Neural crest cell (in vitro differentiated cells): Measurements from ENCODE around the gene MEFV. TPM values are rescaled to one million over a fixed set of nuclear protein-coding genes. Genes with fewer than 3 reads are reported as not detected.

Experiments
- DNase-seq: peaks from one replicate; pipeline ENCODE4 v3.0.0; 2021; ENCODE audit warnings: low read depth, mixed read lengths, low spot score
- H3K27ac Mint-ChIP-seq: one replicate; pipeline ENCODE4 v1.8.0; 2021; ENCODE audit warnings: mild to moderate bottlenecking, mixed read lengths; ENCODE audit not compliant: unreplicated experiment
- H3K27me3 Mint-ChIP-seq: 2 replicates; pipeline ENCODE4 v1.8.0; 2021; ENCODE audit warnings: low read depth, mild to moderate bottlenecking, mixed read lengths
- H3K36me3 Mint-ChIP-seq: 2 replicates; pipeline ENCODE4 v1.8.0; 2021; ENCODE audit warnings: low read depth, mild to moderate bottlenecking, mixed read lengths
- H3K4me1 Mint-ChIP-seq: 2 replicates; pipeline ENCODE4 v1.8.0; 2021; ENCODE audit warnings: mixed read lengths
- H3K4me3 Mint-ChIP-seq: one replicate; pipeline ENCODE4 v1.8.0; 2021; ENCODE audit warnings: mild to moderate bottlenecking, mixed read lengths
- H3K9me3 Mint-ChIP-seq: 2 replicates; pipeline ENCODE4 v1.8.0; 2021; ENCODE audit warnings: mixed read lengths
- total RNA-seq: library from RNA; stranded (reverse); gene quantifications from 2 replicates; pipeline ENCODE4 v1.2.1, GENCODE V29; 2021
- TF ChIP-seq, protein P1 (sequence below): fragments of 200-600 bp; sonication (generic); conservative IDR thresholded peaks from 2 replicates; pipeline ENCODE4 v1.5.0; 2021; ENCODE audit warnings: antibody characterized with exemption, mild to moderate bottlenecking

MEFV gene
- total RNA-seq, 1 donor from 2014 or later = not detected

- Mint-ChIP-seq H3K27me3 (peaks cover 90% of the 10 kb centered on the region), H3K27ac (no peak overlapping the region), H3K4me1 (peaks cover 22% of the 10 kb centered on the region), H3K4me3 (no peak overlapping the region), H3K9me3 (no peaks in the 10 kb centered on the region), H3K36me3 (no peaks in the 10 kb centered on the region)
- TF ChIP-seq, protein P1, sequence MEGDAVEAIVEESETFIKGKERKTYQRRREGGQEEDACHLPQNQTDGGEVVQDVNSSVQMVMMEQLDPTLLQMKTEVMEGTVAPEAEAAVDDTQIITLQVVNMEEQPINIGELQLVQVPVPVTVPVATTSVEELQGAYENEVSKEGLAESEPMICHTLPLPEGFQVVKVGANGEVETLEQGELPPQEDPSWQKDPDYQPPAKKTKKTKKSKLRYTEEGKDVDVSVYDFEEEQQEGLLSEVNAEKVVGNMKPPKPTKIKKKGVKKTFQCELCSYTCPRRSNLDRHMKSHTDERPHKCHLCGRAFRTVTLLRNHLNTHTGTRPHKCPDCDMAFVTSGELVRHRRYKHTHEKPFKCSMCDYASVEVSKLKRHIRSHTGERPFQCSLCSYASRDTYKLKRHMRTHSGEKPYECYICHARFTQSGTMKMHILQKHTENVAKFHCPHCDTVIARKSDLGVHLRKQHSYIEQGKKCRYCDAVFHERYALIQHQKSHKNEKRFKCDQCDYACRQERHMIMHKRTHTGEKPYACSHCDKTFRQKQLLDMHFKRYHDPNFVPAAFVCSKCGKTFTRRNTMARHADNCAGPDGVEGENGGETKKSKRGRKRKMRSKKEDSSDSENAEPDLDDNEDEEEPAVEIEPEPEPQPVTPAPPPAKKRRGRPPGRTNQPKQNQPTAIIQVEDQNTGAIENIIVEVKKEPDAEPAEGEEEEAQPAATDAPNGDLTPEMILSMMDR = no peak
- no peak for DNase-seq
Observed at GRCh38 chr16:3193221-3194212, 62.9 kb downstream of the MEFV start.

DNA sequence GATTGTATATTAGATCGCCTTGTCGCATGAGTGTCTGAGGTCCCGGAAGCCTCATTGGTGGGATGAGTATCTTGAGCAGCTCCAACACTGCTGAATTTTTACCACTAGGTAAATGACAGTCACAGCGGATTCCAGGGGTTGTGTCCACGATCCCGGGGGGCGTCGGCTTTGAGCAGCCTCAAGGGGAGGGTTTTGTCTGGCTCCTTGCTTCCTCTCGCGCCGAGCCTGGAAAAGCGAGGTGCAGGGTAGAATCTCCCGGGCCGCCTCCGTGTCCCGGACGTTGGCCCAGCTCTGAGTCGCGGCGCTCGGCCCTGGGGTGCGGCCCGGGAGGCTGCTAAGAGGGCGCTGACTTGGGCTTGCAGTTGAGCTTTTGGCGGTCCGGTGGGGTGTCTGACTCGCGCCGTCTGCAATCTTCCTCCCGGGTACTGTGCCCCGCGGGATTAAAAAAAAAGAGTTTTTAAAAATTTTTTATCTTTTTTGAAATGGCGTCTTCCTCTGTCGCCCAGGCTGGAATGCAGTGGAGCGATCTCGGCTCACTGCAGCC is 63.9 kb downstream of the MEFV start:
- H3K27me3 Mint-ChIP-seq = peaks cover 94% of the 10 kb centered on the region
- H3K36me3 Mint-ChIP-seq = no peaks in the 10 kb centered on the region
- no peak overlapping the region for H3K4me3 Mint-ChIP-seq

More for the DNA sequence above, 63.9 kb downstream of the MEFV start:
- TF ChIP-seq, protein P1 = no peak
- no peak overlapping the region for H3K27ac Mint-ChIP-seq
- no peaks in the 10 kb centered on the region for H3K9me3 Mint-ChIP-seq
- peaks cover 30% of the 10 kb centered on the region for H3K4me1 Mint-ChIP-seq
- no peak for DNase-seq

Other genes with a start within 250 kb of the MEFV start
- gene CLDN9, start 243.7 kb downstream of the MEFV start, total RNA-seq = not detected in 2 replicates
- gene CLDN6, start 238.4 kb downstream of the MEFV start, total RNA-seq = 0.47 and 0.55 TPM in 2 replicates
- 3.1 and 3.5 TPM in 2 replicates for gene TNFRSF12A, start 236.3 kb downstream of the MEFV start, total RNA-seq
- 23.7 and 28.6 TPM in 2 replicates for gene HCFC1R1, start 232.7 kb downstream of the MEFV start, total RNA-seq
- 62.5 and 68.0 TPM in 2 replicates for gene THOC6, start 232.6 kb downstream of the MEFV start, total RNA-seq
- gene BICDL2, start 219.7 kb downstream of the MEFV start, total RNA-seq = not detected in 2 replicates
- gene MMP25, start 210.1 kb downstream of the MEFV start, total RNA-seq = 0.64 and 0.96 TPM in 2 replicates
- gene IL32, start 191.0 kb downstream of the MEFV start, total RNA-seq = not detected in 2 replicates
- gene ZSCAN10, start 157.3 kb downstream of the MEFV start, total RNA-seq = not detected in 2 replicates
- gene ZNF205, start 144.0 kb downstream of the MEFV start, total RNA-seq = 19.7 and 21.1 TPM in 2 replicates
- 14.9 and 15.9 TPM in 2 replicates for gene ZNF213, start 121.6 kb downstream of the MEFV start, total RNA-seq
- gene OR1F1, start 68.4 kb downstream of the MEFV start, total RNA-seq = 0.35 TPM in 1 of 2 replicates, not detected in the other
- gene ZNF200, start 21.5 kb downstream of the MEFV start, total RNA-seq = 12.1 and 14.1 TPM in 2 replicates
- gene ZNF263, start 26.9 kb upstream of the MEFV start, total RNA-seq = 32.7 and 34.0 TPM in 2 replicates
- gene TIGD7, start 48.8 kb upstream of the MEFV start, total RNA-seq = 5.2 and 6.6 TPM in 2 replicates
- gene ZNF75A, start 48.9 kb upstream of the MEFV start, total RNA-seq = 43.8 and 48.9 TPM in 2 replicates
- gene OR2C1, start 99.3 kb upstream of the MEFV start, total RNA-seq = 0.16 TPM in 1 of 2 replicates, not detected in the other
- gene ZSCAN32, start 144.4 kb upstream of the MEFV start, total RNA-seq = 18.3 TPM in 2 replicates
- 12.8 and 15.5 TPM in 2 replicates for gene ZNF174, start 144.6 kb upstream of the MEFV start, total RNA-seq
- gene ZNF597, start 186.9 kb upstream of the MEFV start, total RNA-seq = 2.0 and 2.2 TPM in 2 replicates
- 48.9 and 55.3 TPM in 2 replicates for gene NAA60, start 187.0 kb upstream of the MEFV start, total RNA-seq
- not detected in 2 replicates for gene C16orf90, start 238.9 kb upstream of the MEFV start, total RNA-seq
- gene CLUAP1, start 244.4 kb upstream of the MEFV start, total RNA-seq = 30.7 and 33.8 TPM in 2 replicates